Hematopoietic multipotent progenitor cell (in vitro differentiated cells): ENCODE data around the gene NOTCH4. TPM values are rescaled to one million over a fixed set of nuclear protein-coding genes. Genes with fewer than 3 reads are reported as not detected.
"Not testable (repeated sequence)": the region's sequence is repeated elsewhere in the genome, so short reads cannot be mapped to it uniquely, and the experiment has no call there.

ENCODE experiments used
- DNase-seq, 3 donors: peaks; one replicate each; pipeline ENCODE4 v3.0.0-alpha.2; 2011 to 2015; ENCODE audit warnings: low read depth in 2 of 3, low spot score in 2 of 3
- total RNA-seq: library from RNA; depleted of rRNA; stranded (reverse); fragments of >200 nt; gene quantifications from one replicate; pipeline ENCODE4 v1.2.3, GENCODE V29; 2012

The NOTCH4 gene
- total RNA-seq, 1 donor, result 3.5 TPM

GRCh38 chr6:32194825-32195651, 28.8 kb downstream of the NOTCH4 start:
- DNase-seq, result peak in 2 of 3 donors; percentile 55 to 73

DNA sequence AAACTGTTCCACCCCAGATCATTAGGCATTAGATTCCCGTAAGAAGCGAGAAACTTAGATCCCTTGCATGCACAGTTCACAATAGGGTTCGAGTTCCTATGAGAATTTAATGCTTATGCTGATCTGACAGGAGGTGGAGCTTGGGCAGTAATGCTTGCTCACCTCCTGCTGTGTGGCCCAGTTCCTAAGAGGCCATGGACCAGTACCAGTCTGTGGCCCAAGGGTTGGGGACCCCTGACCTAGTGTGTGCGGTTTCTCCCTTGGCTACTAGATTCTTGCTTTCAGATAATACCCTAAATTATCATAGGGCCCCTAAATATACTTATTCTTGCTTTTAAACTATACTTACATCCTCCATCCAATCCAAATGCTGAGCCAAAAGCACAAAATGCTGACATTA, 29.5 kb downstream of the NOTCH4 start:
- DNase-seq, result no peak

DNA sequence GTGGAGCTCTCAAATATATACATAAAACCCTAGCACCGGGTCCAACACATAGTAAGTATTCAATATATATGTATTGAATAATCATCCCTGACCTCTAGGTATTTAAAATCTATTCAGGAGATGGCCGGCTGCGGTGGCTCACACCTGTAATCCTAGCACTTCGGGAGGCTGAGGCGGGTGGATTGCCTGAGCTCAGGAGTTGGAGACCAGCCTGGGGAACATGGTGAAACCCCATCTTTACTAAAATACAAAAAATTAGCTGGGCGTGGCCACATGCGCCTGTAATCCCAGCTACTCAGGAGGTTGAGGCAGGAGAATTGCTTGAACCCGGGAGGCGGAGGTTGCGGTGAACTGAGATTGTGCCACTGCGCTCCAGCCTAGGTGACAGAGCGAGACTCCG, 30.8 kb downstream of the NOTCH4 start:
- DNase-seq, result not testable (repeated sequence)

GRCh38 chr6:32192608-32193039, 31.2 kb downstream of the NOTCH4 start, which contains the start of gene GPSM3:
Gene GPSM3, minus strand, starts transcription at chr6:32192643. Its CDS starts 130 bp downstream, at chr6:32192513.
- DNase-seq, result peak in 2 of 3 donors; percentile 64 to 71

- DNase-seq, result no peak
These were observed 31.9 kb downstream of the NOTCH4 start for GRCh38 chr6:32191696-32192607.

DNA sequence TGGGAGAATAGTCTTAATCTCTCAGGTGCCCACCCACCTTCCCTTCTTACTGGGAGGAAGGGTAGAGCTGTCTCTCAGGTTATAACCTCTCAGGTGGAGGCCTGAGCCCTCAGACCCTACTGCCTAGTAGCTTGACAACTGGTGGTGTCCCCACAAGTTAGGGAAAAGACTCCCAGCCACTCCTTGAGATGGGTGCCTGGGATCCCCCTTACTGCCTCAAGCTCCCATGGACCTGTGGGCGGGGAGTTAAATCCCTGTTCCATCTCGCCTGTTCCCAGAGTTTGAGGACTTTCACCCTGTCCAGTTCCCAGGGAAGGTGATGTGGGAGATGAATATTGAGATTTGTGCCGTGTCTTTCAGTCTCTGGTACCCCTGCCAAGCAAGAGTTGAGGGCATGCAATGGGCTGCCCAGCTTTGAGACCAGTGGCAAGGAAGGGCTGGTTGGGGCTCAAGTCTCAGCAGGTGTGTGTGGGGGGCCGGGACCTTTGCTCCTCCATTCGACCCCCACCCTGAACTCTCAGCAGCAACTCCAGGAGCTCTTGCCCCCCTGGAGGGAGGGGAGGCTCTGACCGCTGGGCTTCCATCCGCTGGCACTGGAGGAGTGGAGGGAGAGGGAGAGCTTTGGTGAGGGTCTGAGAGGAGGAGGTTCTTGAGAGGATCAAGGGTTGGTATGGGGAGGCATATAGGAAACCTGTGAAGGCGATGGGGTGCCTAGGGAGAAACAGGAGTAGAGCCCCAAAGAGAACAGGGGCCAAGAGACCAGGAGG, 32.8 kb downstream of the NOTCH4 start:
- no peak for DNase-seq

- DNase-seq, result peak in 2 of 3 donors; percentile 91 to 93
These were observed 33.6 kb downstream of the NOTCH4 start, which contains the start of gene PBX2 for GRCh38 chr6:32190054-32190851. Gene PBX2, minus strand, starts transcription at chr6:32190202. Its CDS starts 287 bp downstream, at chr6:32189915.

DNA sequence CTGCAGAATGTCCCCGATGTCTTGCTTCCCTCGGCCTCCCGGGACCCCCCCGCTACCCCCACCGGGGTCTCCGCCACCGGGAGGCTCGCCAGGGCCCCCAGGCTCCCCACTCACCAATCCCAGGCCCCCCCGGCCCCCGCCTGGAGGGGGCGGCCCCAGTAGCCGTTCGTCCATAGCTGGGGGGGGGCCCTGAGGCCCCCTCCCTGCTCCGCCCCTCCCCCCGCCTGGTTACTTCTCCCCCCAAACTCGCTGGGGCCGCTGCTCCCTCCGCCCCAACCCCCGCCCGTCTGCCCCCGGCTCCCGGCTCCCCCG, 34.2 kb downstream of the NOTCH4 start:
- DNase-seq, result no peak

GRCh38 chr6:32189069-32189741, 34.7 kb downstream of the NOTCH4 start:
- no peak for DNase-seq

GRCh38 chr6:32188381-32189068, 35.3 kb downstream of the NOTCH4 start:
- DNase-seq, result no peak

DNA sequence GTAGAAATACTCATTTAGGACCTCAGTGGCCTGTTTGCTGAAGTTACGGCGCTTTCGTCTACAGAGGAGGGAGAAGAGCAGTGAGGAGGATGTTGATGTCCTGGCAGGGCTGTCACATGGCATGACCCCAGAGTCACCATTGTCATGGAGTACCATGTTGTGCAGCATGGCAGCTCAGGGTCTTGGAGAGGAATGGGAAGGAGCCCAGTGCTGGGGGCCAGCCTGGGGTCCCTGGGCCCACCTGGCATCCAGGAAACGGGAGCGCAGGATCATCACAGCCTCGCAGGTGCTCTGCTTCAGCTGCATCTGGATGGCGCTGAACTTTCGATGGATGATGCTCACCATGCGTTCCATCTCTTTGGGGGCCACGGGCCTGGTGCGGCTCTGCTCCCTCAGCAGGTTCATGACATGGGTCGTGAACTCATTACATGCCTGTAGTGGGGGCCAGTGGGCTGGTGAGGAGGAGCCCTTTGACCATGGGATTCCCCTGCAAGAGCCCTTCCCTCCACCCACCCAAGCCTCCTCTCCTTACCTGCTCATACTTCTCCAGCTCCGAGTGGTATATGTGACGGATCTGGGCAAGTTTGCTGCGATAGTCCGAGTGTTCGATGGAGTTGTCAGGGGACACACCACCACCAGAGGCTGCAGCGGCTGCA, 36.0 kb downstream of the NOTCH4 start:
- not testable (repeated sequence) for DNase-seq

DNA sequence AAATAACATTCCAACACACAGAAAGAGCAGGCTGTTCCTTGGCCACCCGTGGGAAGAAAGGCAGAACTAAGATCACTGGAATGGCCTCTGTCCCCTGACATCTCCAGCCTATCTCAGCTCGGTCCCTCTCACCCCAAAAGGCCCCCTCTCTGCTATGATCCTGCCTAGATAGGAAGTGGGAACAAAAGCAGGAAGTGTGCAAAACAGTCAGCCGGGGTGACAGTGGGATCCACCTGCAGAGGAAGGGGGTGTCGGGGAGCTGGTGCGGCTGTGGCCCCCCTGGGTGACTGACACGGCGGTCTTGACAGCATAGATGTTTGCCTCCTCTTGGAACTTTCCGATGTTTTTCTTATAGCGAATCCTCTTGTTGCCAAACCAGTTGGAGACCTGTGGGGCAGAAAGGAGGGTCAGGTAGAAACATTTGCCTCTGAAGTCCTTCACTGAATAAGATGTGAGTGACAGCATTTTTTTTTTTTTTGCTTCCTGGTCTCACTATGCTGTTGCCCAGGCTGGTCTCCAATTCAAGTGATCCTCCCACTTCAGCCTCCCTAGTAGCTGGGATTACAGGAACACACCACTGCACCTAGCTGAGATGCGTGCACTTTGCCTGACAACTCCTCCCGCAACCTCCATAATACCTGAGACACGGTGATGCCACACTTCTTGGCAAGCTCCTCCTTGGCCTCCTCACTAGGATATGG, 36.7 kb downstream of the NOTCH4 start:
- no peak for DNase-seq

DNA sequence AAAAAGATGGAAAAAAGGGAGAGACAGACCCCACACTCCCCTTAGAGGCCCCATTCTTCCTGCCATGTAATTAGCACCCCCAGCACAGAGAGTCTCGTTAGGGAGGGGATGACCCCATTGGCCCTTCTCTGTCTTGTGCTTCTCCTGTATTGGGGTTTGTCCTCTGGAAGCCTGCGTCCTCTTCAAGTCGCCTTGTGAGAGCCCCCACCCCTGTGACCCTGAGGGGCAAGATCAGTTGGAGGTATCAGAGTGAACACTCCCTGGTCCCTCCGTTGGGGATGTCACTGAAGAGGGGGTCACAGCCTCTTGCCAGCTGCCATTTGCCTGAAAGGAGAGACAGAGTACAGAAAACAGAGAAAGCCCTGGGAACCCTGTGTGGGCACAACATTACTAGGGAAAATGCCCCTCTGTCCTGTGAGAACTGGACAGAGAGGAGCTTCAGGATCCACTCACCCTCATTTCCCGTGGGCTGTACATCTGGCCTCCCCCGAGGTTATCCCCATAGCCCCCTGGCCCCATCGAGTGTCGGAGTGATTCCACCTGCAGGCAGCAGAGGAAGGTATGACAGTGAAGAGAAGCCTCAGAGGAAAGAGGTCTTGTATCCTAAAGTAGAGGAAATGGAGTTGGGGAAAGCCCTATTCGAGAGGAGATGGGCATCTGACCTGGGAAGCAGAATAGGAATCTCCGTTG, 37.6 kb downstream of the NOTCH4 start:
- not testable (repeated sequence) for DNase-seq

DNA sequence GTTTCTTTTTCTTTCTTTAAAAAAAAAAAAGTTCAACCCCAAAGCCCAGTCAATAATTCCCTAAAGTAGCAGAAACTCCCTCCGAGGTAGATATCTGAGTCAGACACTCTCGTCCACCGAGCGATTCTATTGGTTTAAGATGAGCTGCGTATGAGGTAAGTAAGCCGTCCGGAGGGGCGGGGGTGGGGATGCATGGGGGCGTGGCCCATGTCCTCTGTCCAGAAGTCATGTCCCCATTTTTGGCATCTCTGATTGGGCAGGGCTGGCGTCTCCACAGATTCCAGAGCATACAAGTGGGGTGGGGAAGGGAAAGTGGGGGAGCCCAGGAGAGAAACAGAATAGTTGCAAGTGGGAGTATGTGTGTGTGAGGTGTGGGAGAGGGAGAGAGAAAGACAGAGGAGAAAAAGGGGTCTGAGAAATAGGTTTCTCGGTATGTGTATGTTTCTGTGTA, 38.2 kb downstream of the NOTCH4 start:
- DNase-seq, result not testable (repeated sequence)

DNA sequence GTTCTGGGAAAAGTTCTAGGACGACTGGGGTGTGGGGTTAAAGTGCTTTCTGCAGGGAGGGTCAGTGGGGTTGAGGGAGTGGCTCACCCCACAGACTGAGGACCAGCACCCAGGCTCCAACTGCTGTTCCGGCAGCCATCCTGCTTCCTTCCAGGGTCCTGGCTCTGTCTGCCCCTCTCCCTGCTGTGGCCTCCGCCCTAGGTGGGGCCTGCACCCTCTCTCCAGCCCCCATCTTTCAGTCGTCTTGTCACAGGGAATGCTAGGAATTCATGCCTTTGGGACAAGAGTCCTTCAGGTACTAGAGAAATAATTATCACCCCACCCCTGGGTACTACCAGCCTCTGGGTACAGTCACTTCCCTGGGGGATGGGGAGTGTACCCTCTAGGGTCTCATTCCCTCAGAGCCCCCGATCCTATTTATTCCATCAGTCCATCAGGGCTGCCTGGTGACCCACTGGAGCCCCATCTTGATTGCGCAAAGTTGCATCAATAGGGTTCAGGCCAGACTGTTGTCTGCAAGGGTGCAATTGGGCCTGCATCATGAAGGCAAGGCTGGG, 39.7 kb downstream of the NOTCH4 start, which contains the start of gene AGER:
AGER (minus strand) TSS at position 170 of the 557 bp plus-strand sequence; CDS start at position 139, 31 bp downstream.
- DNase-seq, result no peak

GRCh38 chr6:32183483-32184083, 40.3 kb downstream of the NOTCH4 start:
- DNase-seq, result no peak
